ENCODE measurements around the gene SPG11. TPM values are rescaled to one million over a fixed set of nuclear protein-coding genes. Genes with fewer than 3 reads are reported as not detected.
A peak's percentile ranks its signal among the peaks of the same experiment; 100 is the strongest.

The SPG11 gene
- total and polyA plus RNA-seq, 2 of the 13 experiments (the other 11 are each of a cell fraction or from before 2014, with no cell fraction given) = 31.5 to 40.7 TPM

DNA sequence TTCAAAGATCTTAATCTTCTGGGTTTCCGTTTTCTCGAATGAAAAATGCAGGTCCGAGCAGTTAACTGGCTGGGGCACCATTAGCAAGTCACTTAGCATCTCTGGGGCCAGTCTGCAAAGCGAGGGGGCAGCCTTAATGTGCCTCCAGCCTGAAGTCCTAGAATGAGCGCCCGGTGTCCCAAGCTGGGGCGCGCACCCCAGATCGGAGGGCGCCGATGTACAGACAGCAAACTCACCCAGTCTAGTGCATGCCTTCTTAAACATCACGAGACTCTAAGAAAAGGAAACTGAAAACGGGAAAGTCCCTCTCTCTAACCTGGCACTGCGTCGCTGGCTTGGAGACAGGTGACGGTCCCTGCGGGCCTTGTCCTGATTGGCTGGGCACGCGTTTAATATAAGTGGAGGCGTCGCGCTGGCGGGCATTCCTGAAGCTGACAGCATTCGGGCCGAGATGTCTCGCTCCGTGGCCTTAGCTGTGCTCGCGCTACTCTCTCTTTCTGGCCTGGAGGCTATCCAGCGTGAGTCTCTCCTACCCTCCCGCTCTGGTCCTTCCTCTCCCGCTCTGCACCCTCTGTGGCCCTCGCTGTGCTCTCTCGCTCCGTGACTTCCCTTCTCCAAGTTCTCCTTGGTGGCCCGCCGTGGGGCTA lies 47.8 kb upstream of the SPG11 start, which contains the start of the genes B2M and PATL2 (continued):
- TF ChIP-seq, protein P1, sequence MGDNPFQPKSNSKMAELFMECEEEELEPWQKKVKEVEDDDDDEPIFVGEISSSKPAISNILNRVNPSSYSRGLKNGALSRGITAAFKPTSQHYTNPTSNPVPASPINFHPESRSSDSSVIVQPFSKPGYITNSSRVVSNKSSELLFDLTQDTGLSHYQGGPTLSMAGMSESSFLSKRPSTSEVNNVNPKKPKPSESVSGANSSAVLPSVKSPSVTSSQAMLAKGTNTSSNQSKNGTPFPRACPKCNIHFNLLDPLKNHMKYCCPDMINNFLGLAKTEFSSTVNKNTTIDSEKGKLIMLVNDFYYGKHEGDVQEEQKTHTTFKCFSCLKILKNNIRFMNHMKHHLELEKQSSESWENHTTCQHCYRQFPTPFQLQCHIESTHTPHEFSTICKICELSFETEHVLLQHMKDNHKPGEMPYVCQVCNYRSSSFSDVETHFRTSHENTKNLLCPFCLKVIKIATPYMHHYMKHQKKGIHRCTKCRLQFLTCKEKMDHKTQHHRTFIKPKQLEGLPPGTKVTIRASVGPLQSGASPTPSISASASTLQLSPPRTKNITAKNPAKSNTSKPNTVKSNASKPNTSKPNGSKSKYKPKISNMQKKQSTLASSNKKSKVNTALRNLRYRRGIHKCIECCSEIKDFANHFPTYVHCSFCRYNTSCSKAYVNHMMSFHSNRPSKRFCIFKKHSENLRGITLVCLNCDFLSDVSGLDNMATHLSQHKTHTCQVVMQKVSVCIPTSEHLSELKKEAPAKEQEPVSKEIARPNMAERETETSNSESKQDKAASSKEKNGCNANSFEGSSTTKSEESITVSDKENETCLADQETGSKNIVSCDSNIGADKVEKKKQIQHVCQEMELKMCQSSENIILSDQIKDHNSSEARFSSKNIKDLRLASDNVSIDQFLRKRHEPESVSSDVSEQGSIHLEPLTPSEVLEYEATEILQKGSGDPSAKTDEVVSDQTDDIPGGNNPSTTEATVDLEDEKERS (CRISPR knock-in tag; IDR thresholded peaks at IDR 0.05) = peak; percentile 80; the same call in 1 of the 2 replicates
- TF ChIP-seq ZNF225 (CRISPR knock-in tag; IDR thresholded peaks at IDR 0.05) (peak; percentile 59; the same call in 1 of the 2 replicates), CCDC6 (CRISPR knock-in tag; IDR thresholded peaks at IDR 0.05) (peak; percentile 86), ZNF333 (CRISPR knock-in tag; IDR thresholded peaks at IDR 0.05; ENCODE audit: borderline replicate concordance) (peak; percentile 66; the same call in 1 of the 2 replicates), RBFOX2 (IDR thresholded peaks at IDR 0.05; ENCODE audit: low read depth, low read length) (peak; percentile 87), SMAD3 (CRISPR knock-in tag; IDR thresholded peaks at IDR 0.05) (peak; percentile 72), ZMYM4 (CRISPR knock-in tag; IDR thresholded peaks at IDR 0.05) (peak; percentile 83), ZNF547 (CRISPR knock-in tag; IDR thresholded peaks at IDR 0.05) (peak; percentile 43), ZNF776 (CRISPR knock-in tag; IDR thresholded peaks at IDR 0.05) (peak; percentile 29; the same call in 1 of the 2 replicates), RFXAP (CRISPR knock-in tag; IDR thresholded peaks at IDR 0.05; ENCODE audit: borderline replicate concordance) (peak; percentile 100), ZNF510 (CRISPR knock-in tag; IDR thresholded peaks at IDR 0.05; ENCODE audit: low read depth) (peak; percentile 25; the same call in 1 of the 2 replicates), CCAR2 (optimal IDR thresholded peaks at IDR 0.05; ENCODE audit: low read depth, low read length) (no peak), BORCS8-MEF2B (CRISPR knock-in tag; IDR thresholded peaks at IDR 0.05) (peak; percentile 88)
- TF ChIP-seq, protein P2, sequence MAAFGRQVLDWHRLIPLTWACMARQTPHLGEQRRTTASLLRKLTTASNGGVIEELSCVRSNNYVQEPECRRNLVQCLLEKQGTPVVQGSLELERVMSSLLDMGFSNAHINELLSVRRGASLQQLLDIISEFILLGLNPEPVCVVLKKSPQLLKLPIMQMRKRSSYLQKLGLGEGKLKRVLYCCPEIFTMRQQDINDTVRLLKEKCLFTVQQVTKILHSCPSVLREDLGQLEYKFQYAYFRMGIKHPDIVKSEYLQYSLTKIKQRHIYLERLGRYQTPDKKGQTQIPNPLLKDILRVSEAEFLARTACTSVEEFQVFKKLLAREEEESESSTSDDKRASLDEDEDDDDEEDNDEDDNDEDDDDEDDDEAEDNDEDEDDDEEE (CRISPR knock-in tag; IDR thresholded peaks at IDR 0.05) = peak; percentile 52
- TF ChIP-seq, protein P3, sequence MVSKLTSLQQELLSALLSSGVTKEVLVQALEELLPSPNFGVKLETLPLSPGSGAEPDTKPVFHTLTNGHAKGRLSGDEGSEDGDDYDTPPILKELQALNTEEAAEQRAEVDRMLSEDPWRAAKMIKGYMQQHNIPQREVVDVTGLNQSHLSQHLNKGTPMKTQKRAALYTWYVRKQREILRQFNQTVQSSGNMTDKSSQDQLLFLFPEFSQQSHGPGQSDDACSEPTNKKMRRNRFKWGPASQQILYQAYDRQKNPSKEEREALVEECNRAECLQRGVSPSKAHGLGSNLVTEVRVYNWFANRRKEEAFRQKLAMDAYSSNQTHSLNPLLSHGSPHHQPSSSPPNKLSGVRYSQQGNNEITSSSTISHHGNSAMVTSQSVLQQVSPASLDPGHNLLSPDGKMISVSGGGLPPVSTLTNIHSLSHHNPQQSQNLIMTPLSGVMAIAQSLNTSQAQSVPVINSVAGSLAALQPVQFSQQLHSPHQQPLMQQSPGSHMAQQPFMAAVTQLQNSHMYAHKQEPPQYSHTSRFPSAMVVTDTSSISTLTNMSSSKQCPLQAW (CRISPR knock-in tag; IDR thresholded peaks at IDR 0.05) = peak; percentile 63; the same call in 1 of the 2 replicates
- TF ChIP-seq, protein P4, sequence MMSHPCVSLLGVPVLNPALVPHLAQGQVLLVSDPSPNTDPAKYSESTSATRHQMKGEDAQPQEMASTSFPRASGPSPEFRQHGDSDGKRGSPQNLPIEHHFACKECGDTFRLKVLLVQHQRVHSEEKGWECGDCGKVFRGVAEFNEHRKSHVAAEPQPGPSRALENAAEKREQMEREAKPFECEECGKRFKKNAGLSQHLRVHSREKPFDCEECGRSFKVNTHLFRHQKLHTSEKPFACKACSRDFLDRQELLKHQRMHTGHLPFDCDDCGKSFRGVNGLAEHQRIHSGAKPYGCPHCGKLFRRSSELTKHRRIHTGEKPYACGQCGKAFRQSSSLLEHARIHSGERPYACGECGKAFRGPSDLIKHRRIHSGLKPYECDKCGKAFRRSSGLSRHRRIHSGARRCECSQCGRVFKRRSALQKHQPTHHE (CRISPR knock-in tag; IDR thresholded peaks at IDR 0.05; ENCODE audit: borderline replicate concordance) = peak; percentile 15; the same call in 1 of the 2 replicates
- TF ChIP-seq, protein P5, sequence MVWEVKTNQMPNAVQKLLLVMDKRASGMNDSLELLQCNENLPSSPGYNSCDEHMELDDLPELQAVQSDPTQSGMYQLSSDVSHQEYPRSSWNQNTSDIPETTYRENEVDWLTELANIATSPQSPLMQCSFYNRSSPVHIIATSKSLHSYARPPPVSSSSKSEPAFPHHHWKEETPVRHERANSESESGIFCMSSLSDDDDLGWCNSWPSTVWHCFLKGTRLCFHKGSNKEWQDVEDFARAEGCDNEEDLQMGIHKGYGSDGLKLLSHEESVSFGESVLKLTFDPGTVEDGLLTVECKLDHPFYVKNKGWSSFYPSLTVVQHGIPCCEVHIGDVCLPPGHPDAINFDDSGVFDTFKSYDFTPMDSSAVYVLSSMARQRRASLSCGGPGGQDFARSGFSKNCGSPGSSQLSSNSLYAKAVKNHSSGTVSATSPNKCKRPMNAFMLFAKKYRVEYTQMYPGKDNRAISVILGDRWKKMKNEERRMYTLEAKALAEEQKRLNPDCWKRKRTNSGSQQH (CRISPR knock-in tag; IDR thresholded peaks at IDR 0.05; ENCODE audit: low read depth) = peak; percentile 79; the same call in 1 of the 2 replicates
- TF ChIP-seq, protein P6, sequence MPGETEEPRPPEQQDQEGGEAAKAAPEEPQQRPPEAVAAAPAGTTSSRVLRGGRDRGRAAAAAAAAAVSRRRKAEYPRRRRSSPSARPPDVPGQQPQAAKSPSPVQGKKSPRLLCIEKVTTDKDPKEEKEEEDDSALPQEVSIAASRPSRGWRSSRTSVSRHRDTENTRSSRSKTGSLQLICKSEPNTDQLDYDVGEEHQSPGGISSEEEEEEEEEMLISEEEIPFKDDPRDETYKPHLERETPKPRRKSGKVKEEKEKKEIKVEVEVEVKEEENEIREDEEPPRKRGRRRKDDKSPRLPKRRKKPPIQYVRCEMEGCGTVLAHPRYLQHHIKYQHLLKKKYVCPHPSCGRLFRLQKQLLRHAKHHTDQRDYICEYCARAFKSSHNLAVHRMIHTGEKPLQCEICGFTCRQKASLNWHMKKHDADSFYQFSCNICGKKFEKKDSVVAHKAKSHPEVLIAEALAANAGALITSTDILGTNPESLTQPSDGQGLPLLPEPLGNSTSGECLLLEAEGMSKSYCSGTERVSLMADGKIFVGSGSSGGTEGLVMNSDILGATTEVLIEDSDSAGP (CRISPR knock-in tag; IDR thresholded peaks at IDR 0.05; ENCODE audit: borderline replicate concordance) = peak; percentile 79
